ENCODE data around the gene RYR2.

Gene RYR2

DNA sequence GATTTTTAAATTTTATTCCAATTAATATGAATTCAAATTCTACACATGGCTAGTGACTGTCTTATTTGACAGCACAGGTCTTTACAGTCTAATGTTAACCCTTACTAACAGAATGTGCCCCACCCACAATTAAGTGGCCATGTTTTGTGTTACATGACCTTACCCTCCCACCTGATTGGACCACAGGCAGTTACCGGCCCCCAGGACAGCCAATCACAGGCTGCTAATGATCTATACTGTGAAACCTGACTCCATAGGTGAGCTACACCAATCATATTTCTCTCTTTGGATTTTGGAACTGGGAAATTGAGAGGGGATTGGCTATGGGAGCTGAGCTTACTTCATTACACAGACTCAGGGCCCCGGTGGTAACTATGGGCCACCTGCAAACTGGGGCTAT is 821.2 kb downstream of the RYR2 start:
- in situ Hi-C loops (cut with MboI; ENCODE audit: low pct_unique_long_range_greater_than_20kb, low sequenced_read_pairs, unreplicated experiment) = no loop called here
- DNase-seq (ENCODE audit: low spot score) = no peak
- TF ChIP-seq, protein P1, sequence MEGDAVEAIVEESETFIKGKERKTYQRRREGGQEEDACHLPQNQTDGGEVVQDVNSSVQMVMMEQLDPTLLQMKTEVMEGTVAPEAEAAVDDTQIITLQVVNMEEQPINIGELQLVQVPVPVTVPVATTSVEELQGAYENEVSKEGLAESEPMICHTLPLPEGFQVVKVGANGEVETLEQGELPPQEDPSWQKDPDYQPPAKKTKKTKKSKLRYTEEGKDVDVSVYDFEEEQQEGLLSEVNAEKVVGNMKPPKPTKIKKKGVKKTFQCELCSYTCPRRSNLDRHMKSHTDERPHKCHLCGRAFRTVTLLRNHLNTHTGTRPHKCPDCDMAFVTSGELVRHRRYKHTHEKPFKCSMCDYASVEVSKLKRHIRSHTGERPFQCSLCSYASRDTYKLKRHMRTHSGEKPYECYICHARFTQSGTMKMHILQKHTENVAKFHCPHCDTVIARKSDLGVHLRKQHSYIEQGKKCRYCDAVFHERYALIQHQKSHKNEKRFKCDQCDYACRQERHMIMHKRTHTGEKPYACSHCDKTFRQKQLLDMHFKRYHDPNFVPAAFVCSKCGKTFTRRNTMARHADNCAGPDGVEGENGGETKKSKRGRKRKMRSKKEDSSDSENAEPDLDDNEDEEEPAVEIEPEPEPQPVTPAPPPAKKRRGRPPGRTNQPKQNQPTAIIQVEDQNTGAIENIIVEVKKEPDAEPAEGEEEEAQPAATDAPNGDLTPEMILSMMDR (IDR thresholded peaks at IDR 0.05; ENCODE audit: extremely low read depth, insufficient read depth, missing control alignments) = no peak

DNA sequence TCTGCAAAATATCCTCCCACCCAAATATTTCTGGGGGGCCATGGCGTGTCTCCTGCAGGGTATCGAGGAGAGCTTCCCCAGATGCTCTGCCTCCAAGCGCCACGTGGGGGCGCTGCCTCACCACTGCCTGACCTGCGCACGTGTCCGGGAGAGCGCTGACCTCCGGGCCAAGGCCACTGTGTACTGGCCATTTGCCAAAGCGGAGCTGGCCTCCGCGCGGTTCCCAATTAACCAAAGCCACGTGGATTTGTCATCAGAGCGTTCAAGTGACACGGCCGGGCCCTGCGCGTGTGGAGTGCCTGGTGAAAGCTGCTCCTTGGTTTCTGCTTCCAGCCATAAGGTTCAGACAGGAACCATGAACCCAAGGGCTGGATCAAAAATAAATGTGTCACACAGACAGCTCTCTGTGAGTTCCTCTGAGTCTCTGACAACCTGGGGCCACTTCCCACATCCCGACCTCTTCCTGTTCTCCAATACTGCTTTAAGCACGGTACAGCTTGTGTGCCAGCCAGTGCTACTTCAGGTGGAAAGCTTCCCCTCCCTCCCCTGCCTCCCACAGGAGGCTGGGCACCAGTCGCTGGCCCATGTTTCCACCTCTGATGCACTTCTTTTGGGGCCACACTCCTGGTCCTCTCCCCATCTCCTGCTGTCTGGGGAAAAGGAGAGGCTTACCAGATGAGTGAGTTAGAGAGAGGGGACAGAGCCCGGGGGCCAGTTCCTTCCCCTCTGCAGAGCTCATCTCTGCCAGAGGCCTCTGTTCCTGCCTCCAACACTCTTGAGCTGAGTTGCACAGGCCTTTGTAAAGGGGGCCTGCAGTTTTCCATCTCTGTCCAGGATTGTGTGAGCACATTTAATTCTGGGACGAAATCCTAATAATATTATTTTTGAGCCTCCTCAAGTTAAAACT is 822.6 kb downstream of the RYR2 start:
- TF ChIP-seq, protein P1 (IDR thresholded peaks at IDR 0.05; ENCODE audit: extremely low read depth, insufficient read depth, missing control alignments) = peak; percentile 96
- in situ Hi-C loops (cut with MboI; ENCODE audit: low pct_unique_long_range_greater_than_20kb, low sequenced_read_pairs, unreplicated experiment) = no loop called here
- DNase-seq (ENCODE audit: low spot score) = peak; percentile 45

DNA sequence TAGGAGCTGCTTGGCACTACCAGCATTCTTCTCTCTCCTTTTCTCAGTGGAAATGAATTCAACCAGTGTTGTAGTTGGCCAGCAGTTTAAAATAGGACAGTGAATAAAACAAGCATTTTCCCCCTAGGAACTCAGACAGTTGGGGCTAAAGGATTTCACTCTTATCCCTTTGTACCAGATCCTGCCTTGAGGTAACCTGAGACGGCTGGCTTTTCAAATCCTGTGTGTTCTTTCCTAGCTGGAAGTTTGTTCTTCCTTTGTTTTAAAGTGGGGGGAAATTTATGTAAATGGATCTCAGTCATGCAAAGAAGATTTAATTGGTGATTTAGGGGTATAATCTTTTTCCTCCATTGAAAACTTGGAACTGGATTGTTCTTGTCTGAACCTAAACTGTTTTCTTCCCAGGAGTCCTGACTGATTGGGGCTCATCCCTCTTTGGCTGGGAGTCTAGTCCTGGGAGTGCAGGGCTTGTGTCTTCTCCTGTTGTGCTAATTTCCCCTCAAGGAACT is 825.5 kb downstream of the RYR2 start:
- TF ChIP-seq, protein P1 (IDR thresholded peaks at IDR 0.05; ENCODE audit: extremely low read depth, insufficient read depth, missing control alignments) = no peak
- DNase-seq (ENCODE audit: low spot score) = no peak
- in situ Hi-C loops (cut with MboI; ENCODE audit: low pct_unique_long_range_greater_than_20kb, low sequenced_read_pairs, unreplicated experiment) = no loop called here

DNA sequence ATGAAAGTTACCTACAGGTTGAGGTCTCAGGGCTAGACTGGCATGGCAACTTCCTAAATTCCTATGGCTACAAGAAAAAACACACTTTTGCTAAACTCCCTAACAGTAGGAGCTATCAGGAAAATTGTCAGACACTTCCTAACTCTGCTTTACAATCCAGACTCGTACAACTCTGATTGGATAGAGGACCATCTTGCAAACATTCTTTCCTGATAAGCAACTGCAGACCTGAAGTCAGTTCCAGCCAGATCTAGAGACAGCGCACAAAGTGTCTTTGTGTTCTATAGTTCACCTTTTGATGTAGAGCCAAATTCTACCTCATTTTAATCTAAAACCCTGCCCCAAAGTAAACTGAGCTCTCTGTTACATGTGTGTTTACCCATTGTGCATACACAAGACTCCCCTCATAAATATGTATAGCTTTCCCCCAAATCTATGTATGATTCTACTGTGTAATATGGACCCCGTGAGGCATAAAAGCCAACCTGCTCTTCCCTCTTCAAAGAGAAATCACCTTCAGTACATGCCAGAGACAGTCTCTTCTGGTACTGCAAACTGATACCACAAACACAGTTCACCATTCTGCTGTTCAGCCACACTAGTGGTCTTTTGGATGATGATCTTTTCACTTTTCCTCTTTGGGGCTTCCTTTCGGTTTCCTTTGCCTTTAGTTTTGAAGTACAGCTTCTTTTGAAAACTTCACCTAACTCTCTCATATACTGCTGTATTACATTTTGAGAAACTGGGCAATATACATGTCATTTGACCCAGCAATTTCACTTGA is 827.0 kb downstream of the RYR2 start:
- no peak for DNase-seq (ENCODE audit: low spot score)
- in situ Hi-C loops (cut with MboI; ENCODE audit: low pct_unique_long_range_greater_than_20kb, low sequenced_read_pairs, unreplicated experiment) = no loop called here
- TF ChIP-seq, protein P1 (IDR thresholded peaks at IDR 0.05; ENCODE audit: extremely low read depth, insufficient read depth, missing control alignments) = no peak

DNA sequence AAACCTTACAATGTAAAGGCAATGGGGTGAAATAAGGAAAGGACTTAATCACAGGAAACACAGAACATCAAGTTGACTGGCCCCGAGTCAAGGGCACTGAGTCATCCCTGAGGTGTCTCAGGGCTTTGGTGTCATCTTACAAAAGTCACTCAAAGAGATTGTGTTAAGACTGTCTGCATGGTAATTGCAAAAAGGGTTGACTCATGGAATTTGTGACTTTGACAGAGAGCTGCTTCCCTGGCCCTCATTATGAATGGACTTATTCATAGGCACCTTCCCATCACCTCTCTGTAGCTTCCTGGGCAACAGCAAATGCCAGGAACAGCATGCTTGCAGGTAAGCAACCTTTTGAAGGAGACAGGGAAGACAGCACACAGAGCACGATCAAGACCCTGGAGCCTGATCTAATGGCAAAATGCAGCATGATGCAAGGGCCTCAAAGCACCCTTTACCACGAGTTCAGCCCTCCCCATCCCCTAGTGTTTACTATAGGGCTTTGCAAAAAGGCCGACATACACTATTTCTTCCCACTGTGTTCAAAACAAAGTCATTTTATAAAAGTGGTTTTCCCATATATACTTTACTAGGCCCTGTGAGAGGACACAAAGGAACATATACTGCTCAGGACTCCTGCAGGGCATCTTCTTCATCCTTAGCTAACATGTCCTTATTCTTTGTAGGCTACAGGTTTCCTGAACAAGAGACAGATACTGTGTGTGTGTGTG is 831.7 kb downstream of the RYR2 start:
- in situ Hi-C loops (cut with MboI; ENCODE audit: low pct_unique_long_range_greater_than_20kb, low sequenced_read_pairs, unreplicated experiment) = no loop called here
- no peak for DNase-seq (ENCODE audit: low spot score)
- TF ChIP-seq, protein P1 (IDR thresholded peaks at IDR 0.05; ENCODE audit: extremely low read depth, insufficient read depth, missing control alignments) = no peak

DNA sequence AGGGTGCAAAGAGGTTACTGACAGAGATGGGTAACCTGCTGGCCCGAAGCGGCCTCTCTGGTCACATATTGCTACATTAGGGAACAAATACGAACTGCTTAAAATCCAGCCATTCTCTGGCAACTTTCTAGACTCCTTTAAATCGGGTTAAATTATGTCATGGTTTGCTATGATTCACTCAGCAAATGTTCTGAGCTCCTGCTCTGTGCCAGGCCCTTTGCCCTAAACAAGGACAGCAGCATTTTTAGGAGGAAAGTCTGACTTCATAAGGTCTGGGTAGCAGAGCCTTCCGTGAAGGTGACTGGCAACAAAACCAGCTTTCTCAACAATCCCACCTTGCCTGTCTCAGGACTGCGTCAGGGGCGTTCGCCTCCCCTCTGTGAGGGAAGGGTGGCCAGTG is 833.3 kb downstream of the RYR2 start:
- DNase-seq (ENCODE audit: low spot score) = no peak
- TF ChIP-seq, protein P1 (IDR thresholded peaks at IDR 0.05; ENCODE audit: extremely low read depth, insufficient read depth, missing control alignments) = no peak
- in situ Hi-C loops (cut with MboI; ENCODE audit: low pct_unique_long_range_greater_than_20kb, low sequenced_read_pairs, unreplicated experiment) = no loop called here
